Right ventricle myocardium inferior (tissue), 1 donor: ENCODE data around the gene LILRB4. TPM values are rescaled to one million over a fixed set of nuclear protein-coding genes. Genes with fewer than 3 reads are reported as not detected.

Experiments
- microRNA-seq: library from miRNA; unstranded; fragments of <30 nt; microRNA quantifications from one replicate; pipeline ENCODE4 v1.2.0, GENCODE V29; 2020
- total RNA-seq: library from RNA; stranded (reverse); fragmentation: NEBNext Ultra II Directional; extraction: Animal tissue kit (Norgen Biotek cat#: 25700); gene quantifications from one replicate; pipeline ENCODE4 v1.2.1, GENCODE V29; 2021
- donor health status: DM: no; HTN: yes; CAD: no; lungs with severe emphysema.

Gene LILRB4
- total RNA-seq, 1 donor from 2014 or later: 5.0 TPM

Small RNA genes lying within 50 kb of the gene (microRNA-seq; reads per million reads assigned to microRNA genes)
- gene MIR8061: not detected

Other genes with a start within 250 kb of the LILRB4 start
- 2.8 TPM for gene TTYH1, start 247.5 kb upstream of the LILRB4 start, total RNA-seq
- gene LENG8, start 213.8 kb upstream of the LILRB4 start, total RNA-seq: 59.0 TPM
- gene LENG9, start 199.2 kb upstream of the LILRB4 start, total RNA-seq: 1.8 TPM
- 8.9 TPM for gene CDC42EP5, start 189.7 kb upstream of the LILRB4 start, total RNA-seq
- not detected for gene LAIR2, start 160.2 kb upstream of the LILRB4 start, total RNA-seq
- 3.1 TPM for gene LILRA2, start 89.2 kb upstream of the LILRB4 start, total RNA-seq
- 0.92 TPM for gene LILRA1, start 69.4 kb upstream of the LILRB4 start, total RNA-seq
- gene LILRB1, start 32.5 kb upstream of the LILRB4 start, total RNA-seq: 1.8 TPM
- not detected for gene KIR3DL3, start 61.5 kb downstream of the LILRB4 start, total RNA-seq
- gene KIR2DL3, start 75.5 kb downstream of the LILRB4 start, total RNA-seq: not detected
- gene KIR2DL1, start 106.8 kb downstream of the LILRB4 start, total RNA-seq: not detected
- not detected for gene KIR2DL4, start 140.6 kb downstream of the LILRB4 start, total RNA-seq
- gene KIR3DL1, start 153.5 kb downstream of the LILRB4 start, total RNA-seq: not detected
- gene KIR2DS4, start 169.7 kb downstream of the LILRB4 start, total RNA-seq: not detected
- not detected for gene KIR3DL2, start 187.5 kb downstream of the LILRB4 start, total RNA-seq
- gene FCAR, start 211.2 kb downstream of the LILRB4 start, total RNA-seq: 0.27 TPM
- not detected for gene NCR1, start 243.2 kb downstream of the LILRB4 start, total RNA-seq